GM19455 (cell line): ENCODE results near the gene OR5C1.
"Not testable (repeated sequence)": the region's sequence is repeated elsewhere in the genome, so short reads cannot be mapped to it uniquely, and the experiment has no call there.

Source experiments
- ATAC-seq: cut with Tn5 transposase; IDR thresholded peaks from one replicate; pipeline ENCODE4 v1.9.1; 2021; ENCODE audit not compliant: unreplicated experiment

OR5C1 gene

GRCh38 chr9:122810306-122810946, 21.7 kb downstream of the OR5C1 start:
- peak; percentile 81 for ATAC-seq

GRCh38 chr9:122812736-122813135, 24.0 kb downstream of the OR5C1 start:
- ATAC-seq, result no peak

- ATAC-seq, result no peak
Observed at GRCh38 chr9:122814545-122814944, 25.8 kb downstream of the OR5C1 start.

GRCh38 chr9:122815544-122815943, 26.8 kb downstream of the OR5C1 start:
- ATAC-seq, result no peak

GRCh38 chr9:122816163-122816867, 27.6 kb downstream of the OR5C1 start:
- ATAC-seq, result no peak

- ATAC-seq, result no peak
Observed at GRCh38 chr9:122819326-122819725, 30.6 kb downstream of the OR5C1 start.

- no peak for ATAC-seq
Observed at GRCh38 chr9:122819791-122820489, 31.2 kb downstream of the OR5C1 start.

- ATAC-seq, result no peak
Observed at GRCh38 chr9:122820490-122820845, 31.7 kb downstream of the OR5C1 start.

GRCh38 chr9:122821278-122821943, 32.7 kb downstream of the OR5C1 start:
- ATAC-seq, result no peak

GRCh38 chr9:122822056-122822455, 33.3 kb downstream of the OR5C1 start:
- ATAC-seq, result no peak

- ATAC-seq, result no peak
Observed at GRCh38 chr9:122822938-122823337, 34.2 kb downstream of the OR5C1 start.

GRCh38 chr9:122827761-122828093, 39.0 kb downstream of the OR5C1 start:
- ATAC-seq, result peak; percentile 6

GRCh38 chr9:122828965-122829284, 40.2 kb downstream of the OR5C1 start:
- ATAC-seq, result not testable (repeated sequence)

- ATAC-seq, result no peak
Observed at GRCh38 chr9:122832194-122832593, 43.5 kb downstream of the OR5C1 start.

GRCh38 chr9:122835313-122835731, 46.6 kb downstream of the OR5C1 start:
- ATAC-seq, result no peak

GRCh38 chr9:122837266-122837850, 48.6 kb downstream of the OR5C1 start:
- no peak for ATAC-seq

GRCh38 chr9:122838441-122838840, 49.7 kb downstream of the OR5C1 start:
- ATAC-seq, result not testable (repeated sequence)
